NCI-H748 (cell line): ENCODE results near the gene PPM1E.
"Not testable (repeated sequence)": the region's sequence is repeated elsewhere in the genome, so short reads cannot be mapped to it uniquely, and the experiment has no call there.

Experiments used
- DNase-seq: peaks from one replicate; lab custom pipeline; 2025; ENCODE audit not compliant: unreplicated experiment; lab: John Stamatoyannopoulos, UW

PPM1E gene

GRCh38 chr17:58778482-58778881, 22.8 kb downstream of the PPM1E start:
- not testable (repeated sequence) for DNase-seq

GRCh38 chr17:58779446-58779845, 23.8 kb downstream of the PPM1E start:
- no peak for DNase-seq

GRCh38 chr17:58783380-58783779, 27.7 kb downstream of the PPM1E start:
- DNase-seq: no peak

GRCh38 chr17:58785097-58785496, 29.4 kb downstream of the PPM1E start:
- no peak for DNase-seq

- no peak for DNase-seq
Measured at GRCh38 chr17:58786586-58787295, 31.1 kb downstream of the PPM1E start.

GRCh38 chr17:58788199-58788598, 32.5 kb downstream of the PPM1E start:
- DNase-seq: no peak

GRCh38 chr17:58789160-58789559, 33.5 kb downstream of the PPM1E start:
- DNase-seq: no peak

- DNase-seq: no peak
Measured at GRCh38 chr17:58789831-58790230, 34.2 kb downstream of the PPM1E start.

GRCh38 chr17:58794508-58794907, 38.9 kb downstream of the PPM1E start:
- DNase-seq: not testable (repeated sequence)

- no peak for DNase-seq
Measured at GRCh38 chr17:58802188-58802587, 46.5 kb downstream of the PPM1E start.

- DNase-seq: no peak
Measured at GRCh38 chr17:58806046-58806445, 50.4 kb downstream of the PPM1E start.

- DNase-seq: no peak
Measured at GRCh38 chr17:58808609-58809563, 53.2 kb downstream of the PPM1E start.

- no peak for DNase-seq
Measured at GRCh38 chr17:58809564-58809936, 53.9 kb downstream of the PPM1E start.

- no peak for DNase-seq
Measured at GRCh38 chr17:58811290-58811689, 55.6 kb downstream of the PPM1E start.

GRCh38 chr17:58813712-58814111, 58.1 kb downstream of the PPM1E start:
- no peak for DNase-seq

GRCh38 chr17:58818654-58819053, 63.0 kb downstream of the PPM1E start:
- peak; percentile 18 for DNase-seq

- DNase-seq: no peak
Measured at GRCh38 chr17:58822148-58823050, 66.7 kb downstream of the PPM1E start.

- no peak for DNase-seq
Measured at GRCh38 chr17:58823051-58823525, 67.4 kb downstream of the PPM1E start.

- DNase-seq: no peak
Measured at GRCh38 chr17:58829172-58829637, 73.6 kb downstream of the PPM1E start.

- no peak for DNase-seq
Measured at GRCh38 chr17:58831780-58832179, 76.1 kb downstream of the PPM1E start.

GRCh38 chr17:58832514-58832913, 76.9 kb downstream of the PPM1E start:
- no peak for DNase-seq
